HepG2 (cell line): ENCODE data around the gene SMIM8. TPM values are rescaled to one million over a fixed set of nuclear protein-coding genes. Genes with fewer than 3 reads are reported as not detected.

Source experiments
- CREM ChIP-seq, 2 experiments: sonication (generic) in 1 of 2; formaldehyde crosslinking in 1 of 2; IDR thresholded peaks; 2 replicates each; pipeline versions ENCODE4 v1.4.0 to v1.6.1; 2016 to 2020; ENCODE audit warnings: antibody characterized with exemption in 1 of 2, mild to moderate bottlenecking in 1 of 2, missing genetic modification reagents in 1 of 2
- HNF4G ChIP-seq, 2 experiments: sonication (generic) in 1 of 2; formaldehyde crosslinking in 1 of 2; IDR thresholded peaks; 2 replicates each; pipeline versions ENCODE4 v1.4.0 to v1.6.1; 2011 to 2020; ENCODE audit warnings: borderline replicate concordance in 2 of 2, low read depth in 2 of 2, mild to moderate bottlenecking in 2 of 2, low read length in 1 of 2, missing genetic modification reagents in 1 of 2, moderate library complexity in 1 of 2
- KLF12 ChIP-seq: sonication (generic); formaldehyde crosslinking; IDR thresholded peaks from 2 replicates; pipeline ENCODE4 v1.4.0; 2020; ENCODE audit warnings: missing genetic modification reagents, borderline replicate concordance
- KMT2A ChIP-seq: sonication (generic); formaldehyde crosslinking; IDR thresholded peaks from 2 replicates; pipeline ENCODE4 v1.4.0; 2020; ENCODE audit warnings: missing genetic modification reagents
- MBD4 ChIP-seq: IDR thresholded peaks from 2 replicates; pipeline ENCODE4 v1.6.1; 2012; ENCODE audit warnings: low read length, inconsistent platforms, borderline replicate concordance
- PHB2 ChIP-seq: fragments of 450-650 bp; IDR thresholded peaks from 2 replicates; pipeline ENCODE4 v1.6.1; 2018; ENCODE audit not compliant: partially characterized antibody
- POGZ ChIP-seq: sonication (generic); formaldehyde crosslinking; IDR thresholded peaks from 2 replicates; pipeline ENCODE4 v1.4.0; 2020; ENCODE audit warnings: mild to moderate bottlenecking, missing genetic modification reagents
- TBX3 ChIP-seq: fragments of 450-650 bp; IDR thresholded peaks from 2 replicates; pipeline ENCODE4 v1.6.1; 2017; ENCODE audit warnings: antibody characterized with exemption, mild to moderate bottlenecking, inconsistent platforms, borderline replicate concordance
- XRCC5 ChIP-seq: fragments of 200-400 bp; formaldehyde crosslinking; optimal IDR thresholded peaks from 2 replicates; pipeline ENCODE3; 2017; ENCODE audit warnings: mild to moderate bottlenecking, low read length
- ZNF253 ChIP-seq: sonication (generic); formaldehyde crosslinking; IDR thresholded peaks from 2 replicates; pipeline ENCODE4 v1.8.0; 2022; ENCODE audit warnings: mild to moderate bottlenecking, missing genetic modification reagents, borderline replicate concordance
- ZNF260 ChIP-seq: sonication (generic); formaldehyde crosslinking; IDR thresholded peaks from 2 replicates; pipeline ENCODE4 v1.4.0; 2020; ENCODE audit warnings: missing genetic modification reagents, low read depth, mild to moderate bottlenecking, borderline replicate concordance
- ZNF337 ChIP-seq: sonication (generic); formaldehyde crosslinking; IDR thresholded peaks from 2 replicates; pipeline ENCODE4 v1.5.1; 2020; ENCODE audit warnings: missing genetic modification reagents, low read depth, mild to moderate bottlenecking, borderline replicate concordance
- ZNF460 ChIP-seq: sonication (generic); formaldehyde crosslinking; IDR thresholded peaks from 2 replicates; pipeline ENCODE4 v1.5.1; 2020; ENCODE audit warnings: missing genetic modification reagents, mild to moderate bottlenecking, borderline replicate concordance
- polyA plus RNA-seq, 8 experiments: library from polyadenylated mRNA; depleted of rRNA in 3 of 8; stranded (reverse) in 7 of 8; unstranded in 1 of 8; fragments of >200 nt; fragmentation: Illumina TruSeq in 4 of 8; extraction: Trizol in 4 of 8; gene quantifications; 2 replicates each; pipeline versions ENCODE4 v1.2.1 to v1.2.3, GENCODE V29; 2011 to 2016; ENCODE audit warnings: low read depth in 4 of 8, missing spikeins in 1 of 8, mixed read lengths in 1 of 8; ENCODE audit not compliant: insufficient read depth in 1 of 8
- total RNA-seq, 5 experiments: library from RNA; depleted of rRNA; stranded (reverse); fragments of >200 nt; fragmentation: Illumina TruSeq; extraction: Trizol; gene quantifications; 2 replicates each; pipeline ENCODE4 v1.2.3, GENCODE V29; 2016; ENCODE audit warnings: low read depth in 1 of 5
- TF ChIP-seq, protein P1 (sequence below): sonication (generic); formaldehyde crosslinking; IDR thresholded peaks from 2 replicates; pipeline ENCODE4 v1.4.0; 2020; ENCODE audit warnings: low read depth, mild to moderate bottlenecking, missing genetic modification reagents
- TF ChIP-seq, protein P2 (sequence below), 2 experiments: sonication (generic) in 1 of 2; formaldehyde crosslinking in 1 of 2; IDR thresholded peaks; 2 replicates each; pipeline versions ENCODE4 v1.4.0 to v1.6.1; 2018 to 2020; ENCODE audit warnings: missing genetic modification reagents in 2 of 2, borderline replicate concordance in 1 of 2, low read depth in 1 of 2, mild to moderate bottlenecking in 1 of 2, missing biosample characterization in 1 of 2
- TF ChIP-seq, protein P3 (sequence below): sonication (generic); formaldehyde crosslinking; IDR thresholded peaks from 2 replicates; pipeline ENCODE4 v1.4.0; 2020; ENCODE audit warnings: mild to moderate bottlenecking, missing genetic modification reagents
- TF ChIP-seq, protein P4 (sequence below): sonication (generic); formaldehyde crosslinking; IDR thresholded peaks from 2 replicates; pipeline ENCODE4 v1.5.0; 2020; ENCODE audit warnings: mild to moderate bottlenecking, low read depth, missing genetic modification reagents, borderline replicate concordance

The SMIM8 gene
- total and polyA plus RNA-seq, 2 of the 13 experiments (the other 11 are each of a cell fraction or from before 2014, with no cell fraction given) = 4.8 to 10.0 TPM

DNA sequence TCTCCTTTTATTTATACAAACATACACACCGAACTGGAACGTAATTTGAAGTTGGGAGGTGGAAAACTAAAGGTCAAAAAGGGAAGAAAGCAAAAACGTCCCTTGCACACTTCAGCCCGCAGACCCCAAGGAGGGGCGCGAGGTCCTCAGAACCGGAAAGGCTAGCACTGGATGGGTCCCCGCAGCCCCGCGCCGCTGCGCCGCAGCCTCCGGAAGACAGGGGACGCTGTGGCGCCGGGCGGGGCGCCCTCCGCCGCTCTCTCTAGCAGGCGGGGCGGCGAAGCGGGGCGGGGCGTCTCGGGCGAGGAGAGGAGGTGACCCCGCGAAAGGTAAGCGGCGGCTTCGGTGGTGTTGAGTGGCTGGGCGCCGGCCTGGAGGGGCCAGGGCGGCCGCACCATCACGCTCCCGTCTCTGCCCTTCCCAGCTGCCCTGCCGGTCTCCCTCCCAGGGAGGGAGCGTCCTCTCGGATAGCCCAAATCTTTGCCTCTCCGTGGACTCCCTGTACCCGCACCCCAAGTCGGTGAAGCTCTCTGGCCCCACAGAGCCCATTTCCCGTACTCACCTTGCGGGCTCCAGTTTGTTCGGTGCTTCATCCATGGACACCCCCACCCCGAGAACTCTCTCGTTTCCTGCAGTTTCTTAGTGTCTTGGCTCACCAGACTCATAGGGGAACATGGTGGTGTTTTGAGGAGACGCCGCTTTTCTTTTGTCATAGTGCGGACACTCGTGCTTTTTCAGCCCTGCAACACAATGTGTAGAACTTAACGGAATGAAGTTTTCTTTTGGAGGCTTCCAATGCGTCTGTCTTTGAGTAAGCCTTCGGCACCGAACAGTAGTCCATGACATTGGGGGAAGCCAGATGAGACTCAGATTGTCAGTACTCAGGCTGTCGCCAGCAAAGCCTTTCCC, at the start of gene SMIM8 (continued):
- TF ChIP-seq, protein P1, sequence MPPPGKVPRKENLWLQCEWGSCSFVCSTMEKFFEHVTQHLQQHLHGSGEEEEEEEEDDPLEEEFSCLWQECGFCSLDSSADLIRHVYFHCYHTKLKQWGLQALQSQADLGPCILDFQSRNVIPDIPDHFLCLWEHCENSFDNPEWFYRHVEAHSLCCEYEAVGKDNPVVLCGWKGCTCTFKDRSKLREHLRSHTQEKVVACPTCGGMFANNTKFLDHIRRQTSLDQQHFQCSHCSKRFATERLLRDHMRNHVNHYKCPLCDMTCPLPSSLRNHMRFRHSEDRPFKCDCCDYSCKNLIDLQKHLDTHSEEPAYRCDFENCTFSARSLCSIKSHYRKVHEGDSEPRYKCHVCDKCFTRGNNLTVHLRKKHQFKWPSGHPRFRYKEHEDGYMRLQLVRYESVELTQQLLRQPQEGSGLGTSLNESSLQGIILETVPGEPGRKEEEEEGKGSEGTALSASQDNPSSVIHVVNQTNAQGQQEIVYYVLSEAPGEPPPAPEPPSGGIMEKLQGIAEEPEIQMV = no peak
- no peak; the same call in 1 of the 2 replicates for TF ChIP-seq ZNF460
- no peak for TF ChIP-seq TBX3
- peak; percentile 100 for TF ChIP-seq POGZ (CRISPR knock-in tag)
- TF ChIP-seq CREM (IDR thresholded peaks at IDR 0.05) = no peak
- no peak for TF ChIP-seq CREM (CRISPR knock-in tag; IDR thresholded peaks at IDR 0.05)
- TF ChIP-seq KLF12 = peak; percentile 99
- TF ChIP-seq, protein P2, sequence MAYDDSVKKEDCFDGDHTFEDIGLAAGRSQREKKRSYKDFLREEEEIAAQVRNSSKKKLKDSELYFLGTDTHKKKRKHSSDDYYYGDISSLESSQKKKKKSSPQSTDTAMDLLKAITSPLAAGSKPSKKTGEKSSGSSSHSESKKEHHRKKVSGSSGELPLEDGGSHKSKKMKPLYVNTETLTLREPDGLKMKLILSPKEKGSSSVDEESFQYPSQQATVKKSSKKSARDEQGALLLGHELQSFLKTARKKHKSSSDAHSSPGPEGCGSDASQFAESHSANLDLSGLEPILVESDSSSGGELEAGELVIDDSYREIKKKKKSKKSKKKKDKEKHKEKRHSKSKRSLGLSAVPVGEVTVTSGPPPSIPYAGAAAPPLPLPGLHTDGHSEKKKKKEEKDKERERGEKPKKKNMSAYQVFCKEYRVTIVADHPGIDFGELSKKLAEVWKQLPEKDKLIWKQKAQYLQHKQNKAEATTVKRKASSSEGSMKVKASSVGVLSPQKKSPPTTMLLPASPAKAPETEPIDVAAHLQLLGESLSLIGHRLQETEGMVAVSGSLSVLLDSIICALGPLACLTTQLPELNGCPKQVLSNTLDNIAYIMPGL (CRISPR knock-in tag; IDR thresholded peaks at IDR 0.05; ENCODE audit: borderline replicate concordance in 1 of 2, low read depth in 1 of 2) = peak; percentile 91 to 98
- TF ChIP-seq, protein P3, sequence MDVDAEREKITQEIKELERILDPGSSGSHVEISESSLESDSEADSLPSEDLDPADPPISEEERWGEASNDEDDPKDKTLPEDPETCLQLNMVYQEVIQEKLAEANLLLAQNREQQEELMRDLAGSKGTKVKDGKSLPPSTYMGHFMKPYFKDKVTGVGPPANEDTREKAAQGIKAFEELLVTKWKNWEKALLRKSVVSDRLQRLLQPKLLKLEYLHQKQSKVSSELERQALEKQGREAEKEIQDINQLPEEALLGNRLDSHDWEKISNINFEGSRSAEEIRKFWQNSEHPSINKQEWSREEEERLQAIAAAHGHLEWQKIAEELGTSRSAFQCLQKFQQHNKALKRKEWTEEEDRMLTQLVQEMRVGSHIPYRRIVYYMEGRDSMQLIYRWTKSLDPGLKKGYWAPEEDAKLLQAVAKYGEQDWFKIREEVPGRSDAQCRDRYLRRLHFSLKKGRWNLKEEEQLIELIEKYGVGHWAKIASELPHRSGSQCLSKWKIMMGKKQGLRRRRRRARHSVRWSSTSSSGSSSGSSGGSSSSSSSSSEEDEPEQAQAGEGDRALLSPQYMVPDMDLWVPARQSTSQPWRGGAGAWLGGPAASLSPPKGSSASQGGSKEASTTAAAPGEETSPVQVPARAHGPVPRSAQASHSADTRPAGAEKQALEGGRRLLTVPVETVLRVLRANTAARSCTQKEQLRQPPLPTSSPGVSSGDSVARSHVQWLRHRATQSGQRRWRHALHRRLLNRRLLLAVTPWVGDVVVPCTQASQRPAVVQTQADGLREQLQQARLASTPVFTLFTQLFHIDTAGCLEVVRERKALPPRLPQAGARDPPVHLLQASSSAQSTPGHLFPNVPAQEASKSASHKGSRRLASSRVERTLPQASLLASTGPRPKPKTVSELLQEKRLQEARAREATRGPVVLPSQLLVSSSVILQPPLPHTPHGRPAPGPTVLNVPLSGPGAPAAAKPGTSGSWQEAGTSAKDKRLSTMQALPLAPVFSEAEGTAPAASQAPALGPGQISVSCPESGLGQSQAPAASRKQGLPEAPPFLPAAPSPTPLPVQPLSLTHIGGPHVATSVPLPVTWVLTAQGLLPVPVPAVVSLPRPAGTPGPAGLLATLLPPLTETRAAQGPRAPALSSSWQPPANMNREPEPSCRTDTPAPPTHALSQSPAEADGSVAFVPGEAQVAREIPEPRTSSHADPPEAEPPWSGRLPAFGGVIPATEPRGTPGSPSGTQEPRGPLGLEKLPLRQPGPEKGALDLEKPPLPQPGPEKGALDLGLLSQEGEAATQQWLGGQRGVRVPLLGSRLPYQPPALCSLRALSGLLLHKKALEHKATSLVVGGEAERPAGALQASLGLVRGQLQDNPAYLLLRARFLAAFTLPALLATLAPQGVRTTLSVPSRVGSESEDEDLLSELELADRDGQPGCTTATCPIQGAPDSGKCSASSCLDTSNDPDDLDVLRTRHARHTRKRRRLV (CRISPR knock-in tag) = peak; percentile 79; the same call in 1 of the 2 replicates
- no peak for TF ChIP-seq HNF4G (IDR thresholded peaks at IDR 0.05; ENCODE audit: borderline replicate concordance, low read depth, low read length)
- no peak for TF ChIP-seq HNF4G (CRISPR knock-in tag; IDR thresholded peaks at IDR 0.05; ENCODE audit: borderline replicate concordance, low read depth)
- no peak for TF ChIP-seq ZNF260
- no peak for TF ChIP-seq ZNF337 (CRISPR knock-in tag)
- TF ChIP-seq PHB2 = no peak
- TF ChIP-seq, protein P4, sequence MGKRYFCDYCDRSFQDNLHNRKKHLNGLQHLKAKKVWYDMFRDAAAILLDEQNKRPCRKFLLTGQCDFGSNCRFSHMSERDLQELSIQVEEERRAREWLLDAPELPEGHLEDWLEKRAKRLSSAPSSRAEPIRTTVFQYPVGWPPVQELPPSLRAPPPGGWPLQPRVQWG (CRISPR knock-in tag) = no peak
- TF ChIP-seq MBD4 = no peak
- TF ChIP-seq ZNF253 (CRISPR knock-in tag) = no peak
- TF ChIP-seq XRCC5 = peak; percentile 97
- TF ChIP-seq KMT2A (CRISPR knock-in tag) = peak; percentile 96
